ENCODE data around the gene ISLR. TPM values are rescaled to one million over a fixed set of nuclear protein-coding genes. Genes with fewer than 3 reads are reported as not detected.

ISLR gene
- total and polyA plus RNA-seq, 10 donors: 13.4 to 69.4 (median 24.0) TPM

GRCh38 chr15:74222240-74223119 is 49.0 kb downstream of the ISLR start:
- 49 to 57% (median 56%) methylated on average over 24 to 25 of the region's 25 CpGs for WGBS, 5 donors
- H3K27ac ChIP-seq: no peak overlapping the region
- no peaks in the 10 kb centered on the region for H3K9me3 ChIP-seq
- TF ChIP-seq POLR2AphosphoS5 (IDR thresholded peaks at IDR 0.05): no peak
- TF ChIP-seq CTCF (IDR thresholded peaks at IDR 0.05 in 8 of 11, conservative IDR thresholded peaks at IDR 0.05 in 3 of 11): no peak
- no peak for TF ChIP-seq POLR2A (IDR thresholded peaks at IDR 0.05)
- intact Hi-C loops (cut with DNase I; ENCODE audit: low total_unique reads): no loop called here
- no peak for DNase-seq
- H3K4me1 ChIP-seq: peaks cover 0 to 6% (median 0%) of the 10 kb centered on the region in 6 donors
- H3K36me3 ChIP-seq: no peaks in the 10 kb centered on the region
- peaks cover 0 to 58% (median 0%) of the 10 kb centered on the region in 7 donors for H3K27me3 ChIP-seq (replicated peaks in 1 of 7)
- H3K4me3 ChIP-seq: no peak overlapping the region

- Histone ChIP-seq H3K27me3 (replicated peaks in 1 of 7) (peaks cover 0 to 62% (median 0%) of the 10 kb centered on the region in 7 donors), H3K36me3 (no peaks in the 10 kb centered on the region), H3K4me1 (peaks cover 0 to 14% (median 4%) of the 10 kb centered on the region in 6 donors), H3K27ac (no peak overlapping the region), H3K4me3 (no peak overlapping the region), H3K9me3 (no peaks in the 10 kb centered on the region)
- DNase-seq: no peak
- WGBS, 5 donors: 56 to 66% (median 61%) methylated on average over 5 of the region's 5 CpGs
- intact Hi-C loops (cut with DNase I; ENCODE audit: low total_unique reads): no loop called here
- no peak for TF ChIP-seq POLR2AphosphoS5 (IDR thresholded peaks at IDR 0.05)
- TF ChIP-seq CTCF (IDR thresholded peaks at IDR 0.05 in 8 of 11, conservative IDR thresholded peaks at IDR 0.05 in 3 of 11): no peak
- TF ChIP-seq POLR2A (IDR thresholded peaks at IDR 0.05): no peak
Measured at GRCh38 chr15:74225928-74226327, 52.4 kb downstream of the ISLR start.

Small RNA genes within 50 kb of the gene (small RNA-seq; reads per million reads assigned to genes)
- 0 reads per million in 4 donors for gene RF00017

Other genes starting within 250 kb of the ISLR start
- gene LOXL1, start 247.2 kb upstream of the ISLR start, total RNA-seq: 1 to 10 TPM; 3.3 to 9.4 (median 6.4) TPM
- 10 to 100 TPM in 1 of 3 donors, 1 to 10 TPM in 2; 7.9 to 11.3 (median 9.4) TPM for gene LOXL1, start 247.2 kb upstream of the ISLR start, polyA plus RNA-seq
- 10 to 100 TPM in 3 of 7 donors, 1 to 10 TPM in 4; 9.0 to 15.2 (median 9.6) TPM for gene STOML1, start 181.4 kb upstream of the ISLR start, total RNA-seq
- 10 to 100 TPM in 2 of 3 donors, 1 to 10 TPM in 1; 8.2 to 12.4 (median 10.4) TPM for gene STOML1, start 181.4 kb upstream of the ISLR start, polyA plus RNA-seq
- gene PML, start 179.0 kb upstream of the ISLR start, total RNA-seq: 100 to 1,000 TPM in 2 of 7 donors, 10 to 100 TPM in 5; 79.5 to 127 (median 88.4) TPM
- gene PML, start 179.0 kb upstream of the ISLR start, polyA plus RNA-seq: 10 to 100 TPM; 17.5 to 34.6 (median 26.1) TPM
- under 1 TPM in 2 of 7 donors, not detected in 5; 0.35 to 0.61 TPM for gene GOLGA6A, start 91.2 kb upstream of the ISLR start, total RNA-seq
- gene GOLGA6A, start 91.2 kb upstream of the ISLR start, polyA plus RNA-seq: under 1 TPM in 1 of 3 donors, not detected in 2; 0.03 TPM
- 1 to 10 TPM in 5 of 7 donors, under 1 TPM in 2; 0.51 to 3.0 (median 1.7) TPM for gene ISLR2, start 43.1 kb upstream of the ISLR start, total RNA-seq
- gene ISLR2, start 43.1 kb upstream of the ISLR start, polyA plus RNA-seq: 1 to 10 TPM in 1 of 3 donors, under 1 TPM in 2; 0.20 to 1.3 (median 0.27) TPM
- gene STRA6, start 29.1 kb downstream of the ISLR start, total RNA-seq: 1 to 10 TPM in 2 of 7 donors, under 1 TPM in 2, not detected in 3; 0.47 to 1.8 (median 0.94) TPM
- 1 to 10 TPM in 1 of 3 donors, under 1 TPM in 2; 0.68 to 1.2 (median 0.96) TPM for gene STRA6, start 29.1 kb downstream of the ISLR start, polyA plus RNA-seq
- not detected for gene CCDC33, start 62.6 kb downstream of the ISLR start, total RNA-seq
- gene CCDC33, start 62.6 kb downstream of the ISLR start, polyA plus RNA-seq: under 1 TPM in 1 of 3 donors, not detected in 2; 0.08 TPM
- 10 to 100 TPM in 1 of 7 donors, 1 to 10 TPM in 6; 3.2 to 14.3 (median 5.0) TPM for gene CYP11A1, start 193.9 kb downstream of the ISLR start, total RNA-seq
- 1 to 10 TPM; 1.6 to 3.6 (median 1.7) TPM for gene CYP11A1, start 193.9 kb downstream of the ISLR start, polyA plus RNA-seq